Sigmoid colon (tissue), 7 donors: ENCODE results near the gene ARAF. TPM values are rescaled to one million over a fixed set of nuclear protein-coding genes. Genes with fewer than 3 reads are reported as not detected.

Source experiments
- DNase-seq: peaks from one replicate; pipeline ENCODE4 v3.0.0-alpha.2; 2019
- H3K27ac ChIP-seq, 4 donors: fragments of 200-600 bp; sonication (generic); one replicate each; pipeline ENCODE4 v1.5.1; 2016 to 2019; ENCODE audit warnings: mild to moderate bottlenecking in 1 of 4
- H3K27me3 ChIP-seq, 3 donors: fragments of 200-600 bp; sonication (generic); one replicate each; pipeline ENCODE4 v1.5.1; 2019; ENCODE audit warnings: mild to moderate bottlenecking in 1 of 3
- H3K36me3 ChIP-seq, 4 donors: fragments of 200-600 bp; sonication (generic); one replicate each; pipeline ENCODE4 v1.5.1; 2016 to 2019
- H3K4me1 ChIP-seq, 4 donors: fragments of 200-600 bp; sonication (generic); one replicate each; pipeline ENCODE4 v1.5.1; 2017 to 2019
- H3K4me3 ChIP-seq, 4 donors: fragments of 200-600 bp; sonication (generic); one replicate each; pipeline ENCODE4 v1.5.1; 2017 to 2019; ENCODE audit warnings: mild to moderate bottlenecking in 2 of 4, moderate library complexity in 1 of 4
- H3K9me3 ChIP-seq, 4 donors: fragments of 200-600 bp in 3 of 4; sonication (generic) in 3 of 4; one replicate each; pipeline versions ENCODE4 v1.5.1 to v1.6.1; 2013 to 2019
- EP300 ChIP-seq, 4 donors: sonication (generic); formaldehyde crosslinking; IDR thresholded peaks; one replicate each; pipeline ENCODE4 v1.6.1; 2017; ENCODE audit warnings: antibody characterized with exemption in 4 of 4
- POLR2A ChIP-seq, 2 donors: fragments of 450-650 bp; IDR thresholded peaks; one replicate each; pipeline ENCODE4 v1.6.1; 2016; ENCODE audit warnings: antibody characterized with exemption in 2 of 2, mild to moderate bottlenecking in 2 of 2, moderate library complexity in 2 of 2
- POLR2AphosphoS5 ChIP-seq, 4 donors: sonication (generic); formaldehyde crosslinking; IDR thresholded peaks; one replicate each; pipeline ENCODE4 v1.6.1; 2017; ENCODE audit warnings: antibody characterized with exemption in 4 of 4
- WGBS, 2 donors: extraction: QIAGEN DNeasy Blood & Tissue Kit; methylation state at CpG; one replicate each; pipeline ENCODE4 v1.1.7; 2013; 5-methylcytosine and 5-hydroxymethylcytosine counted together
- intact Hi-C: fragments of 100-400 bp; cut with DNase I; formaldehyde crosslinking; loops from one replicate; pipeline ENCODE4 v1.15.1; 2023
- polyA plus RNA-seq, 3 donors: library from polyadenylated mRNA; stranded (reverse); fragments of 200-250 nt; gene quantifications; one replicate each; pipeline ENCODE4 v1.2.3, GENCODE V29; 2013
- total RNA-seq, 4 donors: library from RNA; depleted of rRNA; stranded (reverse); fragments of >200 nt; gene quantifications; one replicate each; pipeline ENCODE4 v1.1.0, GENCODE V29; 2016
- TF ChIP-seq, protein P1 (sequence below), 4 experiments: fragments of 450-650 bp in 3 of 4; fragments of 200-600 bp in 1 of 4; IDR thresholded peaks; one replicate each; pipeline ENCODE4 v1.5.1; 2016 to 2019; ENCODE audit warnings: antibody characterized with exemption in 4 of 4, mild to moderate bottlenecking in 3 of 4, moderate library complexity in 2 of 4
- donor health status: healthy with polysubstance abuse.
- donor health status: Bipolar disorder and iron deficiency.
- donor health status: healthy.

Gene ARAF
- total and polyA plus RNA-seq, 7 donors, result 25.7 to 57.8 (median 30.3) TPM

DNA sequence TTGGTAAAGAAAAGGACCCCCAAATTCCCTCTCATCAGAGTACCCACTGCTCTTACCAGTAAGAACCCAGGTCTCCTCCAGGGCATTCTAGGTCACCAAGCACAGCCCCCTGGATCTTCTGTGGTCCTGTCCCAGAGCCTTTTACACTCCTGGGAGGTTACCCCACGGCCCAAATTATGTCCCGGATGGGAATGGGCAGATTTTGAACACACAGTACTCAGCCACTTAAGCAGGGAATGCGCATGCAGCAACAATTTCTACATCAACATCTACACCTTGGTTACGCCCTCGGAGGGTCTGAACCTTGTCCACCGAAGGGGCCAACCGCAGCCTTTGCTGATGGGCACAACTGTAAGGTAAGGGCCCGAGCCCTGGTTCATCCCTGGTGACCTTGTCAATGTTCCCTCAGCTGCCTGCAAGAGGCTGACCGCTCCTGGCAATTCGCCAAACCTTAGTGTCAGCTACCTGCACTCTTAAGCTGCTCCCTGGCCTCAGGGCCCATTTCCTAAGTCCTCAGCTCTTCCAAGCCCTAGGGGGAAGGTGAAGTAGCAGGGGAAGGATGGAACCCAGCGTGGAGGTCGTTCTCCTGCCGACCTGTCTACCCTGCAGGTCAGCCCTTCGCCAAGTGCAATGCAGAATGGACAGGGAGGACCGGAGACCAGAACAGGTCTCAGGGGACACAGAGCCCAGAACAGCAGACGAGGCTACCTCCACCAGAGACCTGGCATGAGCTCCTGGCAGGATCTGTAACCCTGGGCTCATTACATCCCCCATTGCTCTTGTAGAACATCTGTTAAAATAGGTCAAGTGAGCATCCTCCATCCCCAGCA is 27.1 kb downstream of the ARAF start:
- Histone ChIP-seq H3K27me3 (no peaks in the 10 kb centered on the region), H3K4me1 (peaks cover 0 to 5% (median 1%) of the 10 kb centered on the region in 4 donors), H3K9me3 (no peaks in the 10 kb centered on the region), H3K36me3 (no peaks in the 10 kb centered on the region), H3K27ac (no peak overlapping the region), H3K4me3 (no peak overlapping the region)
- intact Hi-C loops, result no loop called here
- TF ChIP-seq POLR2A (IDR thresholded peaks at IDR 0.05) (no peak), POLR2AphosphoS5 (IDR thresholded peaks at IDR 0.05) (no peak), EP300 (IDR thresholded peaks at IDR 0.05) (no peak)
- TF ChIP-seq, protein P1, sequence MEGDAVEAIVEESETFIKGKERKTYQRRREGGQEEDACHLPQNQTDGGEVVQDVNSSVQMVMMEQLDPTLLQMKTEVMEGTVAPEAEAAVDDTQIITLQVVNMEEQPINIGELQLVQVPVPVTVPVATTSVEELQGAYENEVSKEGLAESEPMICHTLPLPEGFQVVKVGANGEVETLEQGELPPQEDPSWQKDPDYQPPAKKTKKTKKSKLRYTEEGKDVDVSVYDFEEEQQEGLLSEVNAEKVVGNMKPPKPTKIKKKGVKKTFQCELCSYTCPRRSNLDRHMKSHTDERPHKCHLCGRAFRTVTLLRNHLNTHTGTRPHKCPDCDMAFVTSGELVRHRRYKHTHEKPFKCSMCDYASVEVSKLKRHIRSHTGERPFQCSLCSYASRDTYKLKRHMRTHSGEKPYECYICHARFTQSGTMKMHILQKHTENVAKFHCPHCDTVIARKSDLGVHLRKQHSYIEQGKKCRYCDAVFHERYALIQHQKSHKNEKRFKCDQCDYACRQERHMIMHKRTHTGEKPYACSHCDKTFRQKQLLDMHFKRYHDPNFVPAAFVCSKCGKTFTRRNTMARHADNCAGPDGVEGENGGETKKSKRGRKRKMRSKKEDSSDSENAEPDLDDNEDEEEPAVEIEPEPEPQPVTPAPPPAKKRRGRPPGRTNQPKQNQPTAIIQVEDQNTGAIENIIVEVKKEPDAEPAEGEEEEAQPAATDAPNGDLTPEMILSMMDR (IDR thresholded peaks at IDR 0.05), result no peak
- DNase-seq, result no peak
- 83 to 84% methylated on average over 16 of the region's 16 CpGs for WGBS, 2 donors

DNA sequence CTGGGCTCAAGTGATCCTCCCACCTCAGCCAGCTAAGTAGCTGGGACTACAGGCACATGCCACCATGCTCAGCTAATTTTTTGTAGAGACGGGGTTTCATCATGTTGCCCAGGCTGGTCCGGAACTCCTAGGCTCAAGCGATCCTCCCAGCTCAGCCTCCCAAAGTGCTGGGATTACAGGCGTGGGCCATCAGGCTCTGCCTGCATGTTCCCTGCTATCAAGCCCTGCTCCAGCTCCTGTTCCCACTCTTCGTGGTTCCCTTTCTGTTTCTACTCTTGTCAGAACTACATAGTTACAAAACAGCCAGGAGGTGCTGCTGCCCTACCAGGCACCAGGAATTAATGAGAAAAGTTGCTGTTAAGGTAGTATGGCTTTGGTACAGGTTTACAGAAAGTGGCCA is 30.0 kb downstream of the ARAF start:
- no peaks in the 10 kb centered on the region for H3K36me3 ChIP-seq
- no peak for DNase-seq
- 82 to 88% methylated on average over 5 of the region's 5 CpGs for WGBS, 2 donors
- intact Hi-C loops, result no loop called here
- TF ChIP-seq EP300 (IDR thresholded peaks at IDR 0.05) (no peak), POLR2A (IDR thresholded peaks at IDR 0.05) (no peak), POLR2AphosphoS5 (IDR thresholded peaks at IDR 0.05) (no peak)
- TF ChIP-seq, protein P1 (IDR thresholded peaks at IDR 0.05), result no peak
- H3K9me3 ChIP-seq, result no peaks in the 10 kb centered on the region
- H3K27ac ChIP-seq, result no peak overlapping the region
- H3K4me1 ChIP-seq, result no peaks in the 10 kb centered on the region
- no peak overlapping the region for H3K4me3 ChIP-seq
- no peaks in the 10 kb centered on the region for H3K27me3 ChIP-seq

DNA sequence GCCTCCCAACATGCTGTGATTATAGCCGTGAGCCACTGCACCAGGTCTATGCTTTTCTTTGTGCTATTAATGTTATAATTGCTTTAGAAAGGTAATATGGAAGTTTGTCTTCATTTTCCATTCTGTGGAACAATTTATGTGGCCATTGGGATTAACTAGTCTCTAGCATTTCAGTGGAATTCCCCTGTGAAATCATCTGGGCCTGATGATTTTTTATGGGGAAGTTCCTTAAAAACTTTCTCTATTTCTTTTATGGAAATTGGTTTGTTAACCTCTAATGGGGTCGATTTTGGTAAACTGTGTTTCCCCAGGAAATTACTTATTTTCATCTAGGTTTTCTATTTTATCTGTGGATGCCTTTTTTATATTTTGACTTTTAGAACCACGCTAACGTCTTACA is 32.5 kb downstream of the ARAF start:
- TF ChIP-seq, protein P1 (IDR thresholded peaks at IDR 0.05), result no peak
- TF ChIP-seq POLR2AphosphoS5 (IDR thresholded peaks at IDR 0.05) (no peak), POLR2A (IDR thresholded peaks at IDR 0.05) (no peak), EP300 (IDR thresholded peaks at IDR 0.05) (no peak)
- no peak overlapping the region for H3K4me3 ChIP-seq
- no peaks in the 10 kb centered on the region for H3K36me3 ChIP-seq
- 77 to 83% methylated on average over 4 of the region's 4 CpGs for WGBS, 2 donors
- intact Hi-C loops, result no loop called here
- H3K27ac ChIP-seq, result no peak overlapping the region
- DNase-seq, result no peak
- no peaks in the 10 kb centered on the region for H3K4me1 ChIP-seq
- H3K9me3 ChIP-seq, result peaks cover 0 to 3% (median 0%) of the 10 kb centered on the region in 4 donors
- H3K27me3 ChIP-seq, result no peaks in the 10 kb centered on the region

DNA sequence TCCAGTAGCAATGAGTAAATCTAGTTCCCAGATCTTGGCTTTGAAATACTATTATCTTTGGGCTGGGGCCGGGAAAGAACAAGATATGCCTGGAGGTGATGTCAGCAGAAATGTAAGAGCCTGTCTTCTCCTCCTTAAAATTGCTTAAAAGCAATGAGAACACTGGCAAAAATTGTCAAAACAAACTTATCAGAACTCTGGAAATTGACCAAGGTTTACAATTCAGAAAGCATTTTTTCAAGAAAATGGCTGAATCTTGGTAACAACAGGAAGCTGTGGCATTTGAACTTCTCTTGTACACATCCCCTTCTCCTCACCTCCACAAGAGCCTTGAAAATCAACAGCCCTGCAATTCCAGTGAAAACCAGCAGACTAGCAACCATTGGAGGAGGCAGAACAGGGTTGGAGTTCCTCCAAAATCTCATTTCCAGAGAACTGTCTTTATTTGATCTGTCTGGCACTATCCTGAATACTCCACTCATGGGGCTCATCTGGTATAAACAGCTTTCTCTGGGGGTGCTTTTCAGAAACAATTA is 34.8 kb downstream of the ARAF start:
- H3K27ac ChIP-seq, result no peak overlapping the region
- 58 to 65% methylated on average over 1 of the region's 1 CpG for WGBS, 2 donors
- H3K27me3 ChIP-seq, result no peaks in the 10 kb centered on the region
- H3K36me3 ChIP-seq, result no peaks in the 10 kb centered on the region
- no peaks in the 10 kb centered on the region for H3K4me1 ChIP-seq
- no peak for TF ChIP-seq EP300 (IDR thresholded peaks at IDR 0.05)
- TF ChIP-seq, protein P1 (IDR thresholded peaks at IDR 0.05), result no peak
- no peak for TF ChIP-seq POLR2AphosphoS5 (IDR thresholded peaks at IDR 0.05)
- H3K4me3 ChIP-seq, result no peak overlapping the region
- intact Hi-C loops, result no loop called here
- H3K9me3 ChIP-seq, result peaks cover 0 to 3% (median 0%) of the 10 kb centered on the region in 4 donors
- no peak for DNase-seq
